Astrocyte of the spinal cord (primary cell): ENCODE results near the gene LRRC4C.
"Not testable (repeated sequence)": the region's sequence is repeated elsewhere in the genome, so short reads cannot be mapped to it uniquely, and the experiment has no call there.

ENCODE experiments used
- DNase-seq: peaks from one replicate; pipeline ENCODE4 v3.0.0; 2011; ENCODE audit warnings: low read depth, low spot score
- H3K4me3 ChIP-seq: 2 replicates; pipeline ENCODE4 v1.5.1; 2011; ENCODE audit warnings: low read depth, mild to moderate bottlenecking, low read length, moderate library complexity
- CTCF ChIP-seq: IDR thresholded peaks from 2 replicates; pipeline ENCODE4 v1.5.1; 2012; ENCODE audit warnings: low read depth, mild to moderate bottlenecking, low read length, inconsistent platforms
- in situ Hi-C: cut with HindIII; loops from 2 replicates; pipeline ENCODE4 v1.10.0; 2017; ENCODE audit warnings: low sequenced_read_pairs

The LRRC4C gene

GRCh38 chr11:40175980-40176379 lies 1283.5 kb downstream of the LRRC4C start:
- TF ChIP-seq CTCF, result no peak
- no peak for DNase-seq
- no peak overlapping the region for H3K4me3 ChIP-seq
- in situ Hi-C loops, result no loop called here

- in situ Hi-C loops, result no loop called here
- TF ChIP-seq CTCF, result no peak
- DNase-seq, result peak; percentile 11
- H3K4me3 ChIP-seq, result no peak overlapping the region
These were observed 1289.4 kb downstream of the LRRC4C start for GRCh38 chr11:40170078-40170477.

GRCh38 chr11:40168414-40168813 lies 1291.0 kb downstream of the LRRC4C start:
- no peak for DNase-seq
- no peak overlapping the region for H3K4me3 ChIP-seq
- in situ Hi-C loops, result no loop called here
- TF ChIP-seq CTCF, result no peak

- in situ Hi-C loops, result not testable (repeated sequence)
These were observed 1291.6 kb downstream of the LRRC4C start for GRCh38 chr11:40167805-40168204.

GRCh38 chr11:40166892-40167291 lies 1292.6 kb downstream of the LRRC4C start:
- no peak overlapping the region for H3K4me3 ChIP-seq
- no peak for DNase-seq
- in situ Hi-C loops, result no loop called here
- no peak for TF ChIP-seq CTCF

More at GRCh38 chr11:40167805-40168204, 1291.6 kb downstream of the LRRC4C start:
- DNase-seq, H3K4me3 ChIP-seq: not testable (repeated sequence)

GRCh38 chr11:40162901-40163883 lies 1296.3 kb downstream of the LRRC4C start:
- in situ Hi-C loops, result no loop called here
- no peak overlapping the region for H3K4me3 ChIP-seq
- TF ChIP-seq CTCF, result no peak
- DNase-seq, result no peak

- no peak for TF ChIP-seq CTCF
- no peak overlapping the region for H3K4me3 ChIP-seq
- DNase-seq, result no peak
- in situ Hi-C loops, result no loop called here
These were observed 1297.5 kb downstream of the LRRC4C start for GRCh38 chr11:40161854-40162410.
